ENCODE data around the gene DUSP16.
A peak's percentile ranks its signal among the peaks of the same experiment; 100 is the strongest.

Gene DUSP16

GRCh38 chr12:12466157-12466556, 96.5 kb downstream of the DUSP16 start:
- DNase-seq = peak; percentile 50 to 56

- no peak for DNase-seq
Observed at GRCh38 chr12:12465522-12465921, 97.1 kb downstream of the DUSP16 start.

- DNase-seq = no peak
Observed at GRCh38 chr12:12461923-12462315, 100.7 kb downstream of the DUSP16 start.

GRCh38 chr12:12460935-12461922, 101.4 kb downstream of the DUSP16 start:
- DNase-seq = no peak

GRCh38 chr12:12456637-12457036, 106.0 kb downstream of the DUSP16 start:
- no peak for DNase-seq

GRCh38 chr12:12454315-12454714, 108.3 kb downstream of the DUSP16 start:
- no peak for DNase-seq

DNA sequence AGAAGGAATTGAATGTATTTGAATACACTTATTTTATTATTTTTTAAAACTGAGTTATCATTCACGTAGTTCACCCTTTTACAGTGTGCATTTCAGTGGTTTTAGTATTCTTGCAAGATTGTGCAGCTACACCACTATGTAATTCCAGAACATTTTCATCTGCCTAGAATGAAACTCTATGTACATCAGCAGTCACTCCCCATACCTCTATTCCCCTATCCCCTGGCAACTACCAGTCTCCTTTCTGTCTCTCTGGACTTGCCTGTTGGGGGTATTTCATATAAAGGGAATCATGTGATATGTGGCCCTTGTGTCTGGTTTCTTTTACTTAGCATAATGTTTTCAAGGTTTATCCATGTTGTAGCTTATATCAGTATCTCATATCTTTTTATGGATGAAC, 109.0 kb downstream of the DUSP16 start:
- DNase-seq = no peak

DNA sequence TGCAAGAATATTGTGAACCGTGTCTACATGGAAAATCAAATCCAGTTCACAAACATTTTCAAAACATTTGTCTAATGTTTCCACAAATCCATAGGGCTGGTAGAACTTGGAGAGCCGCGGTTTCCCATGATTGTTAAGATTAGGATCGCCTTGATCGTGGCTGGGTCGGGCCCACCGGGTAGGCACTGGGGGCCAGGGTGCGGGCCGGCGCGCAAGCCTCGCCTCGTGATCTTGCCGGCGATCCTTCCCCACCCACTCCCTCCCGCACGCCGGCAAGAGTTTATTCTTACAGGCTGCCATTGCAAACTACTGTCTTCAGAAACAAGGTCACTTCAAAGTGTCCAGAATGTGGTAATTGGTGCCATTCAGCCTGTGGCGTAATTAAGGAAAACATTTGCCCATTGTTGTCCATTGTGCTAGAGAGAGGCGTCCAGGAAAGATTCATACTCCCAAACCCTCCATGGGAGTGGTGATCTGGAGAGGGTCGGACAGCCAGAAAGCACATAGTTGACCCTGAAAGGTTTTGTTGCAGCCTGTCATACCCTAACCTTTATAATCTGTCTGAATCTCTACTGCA, 110.2 kb downstream of the DUSP16 start:
- no peak for DNase-seq

- DNase-seq = no peak
Observed at GRCh38 chr12:12451098-12451497, 111.6 kb downstream of the DUSP16 start.

- no peak for DNase-seq
Observed at GRCh38 chr12:12450043-12450471, 112.6 kb downstream of the DUSP16 start.

DNA sequence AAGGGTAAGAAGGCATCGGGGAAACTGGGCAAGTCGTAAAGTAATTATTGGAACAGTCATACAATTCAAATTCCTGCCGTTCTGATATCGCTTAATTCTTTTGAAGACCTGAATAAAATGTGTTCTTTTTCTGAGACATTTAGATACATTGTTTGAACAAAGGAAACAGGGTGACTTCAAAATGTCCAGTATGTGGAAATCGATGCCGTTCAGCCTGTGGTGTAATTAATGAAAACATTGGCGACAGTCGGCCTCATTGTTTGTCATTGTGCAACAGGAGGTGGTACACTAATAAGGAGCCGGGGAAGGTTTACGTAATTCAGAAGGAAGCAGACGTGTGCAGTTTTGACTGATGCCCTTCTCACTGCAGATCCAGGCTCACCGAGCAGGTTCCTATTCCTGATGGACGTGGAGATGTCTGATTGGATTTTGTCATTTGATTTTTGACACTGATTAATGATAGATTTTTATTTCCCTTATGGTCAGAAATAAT, 113.1 kb downstream of the DUSP16 start:
- no peak for DNase-seq

DNA sequence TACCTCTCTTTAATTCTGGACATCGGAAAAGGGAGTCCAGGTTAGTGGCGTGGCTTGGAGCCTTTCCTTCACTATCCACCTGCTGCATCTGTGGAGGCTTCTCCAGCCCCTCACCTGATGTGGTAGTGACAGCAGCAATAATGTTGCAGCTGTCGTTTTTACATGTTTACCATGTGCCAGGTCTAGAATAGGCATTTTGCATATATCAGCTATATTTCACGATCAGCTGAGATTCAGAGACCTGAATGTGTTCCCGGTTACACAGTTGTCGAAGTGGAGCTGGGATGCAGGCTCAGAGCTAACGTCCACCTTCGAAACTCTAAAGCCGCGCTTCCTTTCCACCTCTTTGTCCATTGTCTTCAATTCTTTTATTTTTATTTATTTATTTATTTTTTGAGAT, 114.8 kb downstream of the DUSP16 start:
- DNase-seq = no peak

GRCh38 chr12:12447236-12447635, 115.4 kb downstream of the DUSP16 start:
- DNase-seq = no peak

DNA sequence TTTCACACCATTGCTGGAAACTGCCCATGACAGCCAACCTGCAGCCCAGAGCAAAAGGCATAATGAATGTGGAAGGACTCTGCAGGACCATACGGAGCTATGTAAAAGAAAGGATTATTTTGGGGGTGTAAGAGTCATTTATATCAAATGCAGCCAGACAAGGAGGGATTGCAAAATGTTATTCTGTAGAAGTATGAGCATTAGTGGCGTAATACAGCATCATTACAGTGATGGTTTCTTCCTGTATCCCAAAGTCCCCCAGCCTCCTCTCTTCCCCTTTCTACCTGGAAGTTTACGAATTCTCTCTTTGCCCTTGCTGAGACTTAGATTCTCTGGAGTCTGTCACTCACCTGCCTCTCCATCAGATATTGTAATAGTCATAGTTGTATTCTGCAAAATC, 115.9 kb downstream of the DUSP16 start:
- DNase-seq = no peak

- no peak for DNase-seq
Observed at GRCh38 chr12:12445882-12446181, 116.8 kb downstream of the DUSP16 start.

GRCh38 chr12:12445165-12445881, 117.3 kb downstream of the DUSP16 start:
- DNase-seq = no peak

DNA sequence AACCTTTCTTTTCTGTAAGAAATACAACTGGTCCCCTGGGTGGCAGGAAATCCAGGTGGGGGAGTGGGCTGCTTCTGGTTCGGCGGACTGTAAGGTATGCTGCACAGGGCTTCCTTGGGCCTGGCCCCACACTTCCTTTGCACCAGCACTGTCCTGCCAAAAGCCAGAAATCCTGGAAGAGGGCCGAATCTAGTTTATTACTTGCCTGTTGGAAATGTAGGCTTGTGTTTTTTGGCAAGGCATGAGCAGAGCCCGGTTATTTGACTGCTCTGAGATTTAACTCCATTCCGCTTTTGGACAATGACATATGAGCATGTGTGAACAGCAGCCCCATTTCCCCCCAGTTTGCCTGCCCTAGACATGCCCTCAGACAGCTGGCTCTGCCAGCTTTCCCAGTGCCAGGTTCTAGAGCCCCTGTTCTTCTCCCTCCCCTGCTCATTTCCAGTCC, 119.2 kb downstream of the DUSP16 start:
- DNase-seq = no peak

DNA sequence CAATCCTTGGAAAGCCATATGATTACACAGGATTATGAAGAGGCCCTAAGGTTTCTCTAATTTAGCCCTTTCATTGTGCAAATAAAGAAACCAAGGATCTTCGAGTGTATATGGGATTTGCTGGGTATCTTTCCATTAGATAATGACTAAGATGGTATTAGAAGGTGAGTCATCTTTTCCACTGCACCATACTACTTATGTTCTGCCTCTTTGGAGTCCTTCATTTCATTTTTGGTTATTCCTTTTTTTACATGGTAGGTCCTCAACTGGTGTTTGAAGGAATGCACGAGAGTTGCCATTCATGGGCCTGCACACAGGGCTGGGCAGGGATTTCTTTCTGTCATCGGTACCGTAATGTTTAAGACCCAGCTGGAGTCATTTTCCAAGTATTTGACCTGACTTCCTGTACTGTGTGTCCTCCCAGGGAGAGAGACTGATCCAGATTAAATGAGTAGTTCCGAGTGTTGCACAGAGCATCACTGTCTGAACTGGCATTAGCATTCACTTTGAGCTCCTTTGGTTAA, 120.1 kb downstream of the DUSP16 start:
- no peak for DNase-seq

DNA sequence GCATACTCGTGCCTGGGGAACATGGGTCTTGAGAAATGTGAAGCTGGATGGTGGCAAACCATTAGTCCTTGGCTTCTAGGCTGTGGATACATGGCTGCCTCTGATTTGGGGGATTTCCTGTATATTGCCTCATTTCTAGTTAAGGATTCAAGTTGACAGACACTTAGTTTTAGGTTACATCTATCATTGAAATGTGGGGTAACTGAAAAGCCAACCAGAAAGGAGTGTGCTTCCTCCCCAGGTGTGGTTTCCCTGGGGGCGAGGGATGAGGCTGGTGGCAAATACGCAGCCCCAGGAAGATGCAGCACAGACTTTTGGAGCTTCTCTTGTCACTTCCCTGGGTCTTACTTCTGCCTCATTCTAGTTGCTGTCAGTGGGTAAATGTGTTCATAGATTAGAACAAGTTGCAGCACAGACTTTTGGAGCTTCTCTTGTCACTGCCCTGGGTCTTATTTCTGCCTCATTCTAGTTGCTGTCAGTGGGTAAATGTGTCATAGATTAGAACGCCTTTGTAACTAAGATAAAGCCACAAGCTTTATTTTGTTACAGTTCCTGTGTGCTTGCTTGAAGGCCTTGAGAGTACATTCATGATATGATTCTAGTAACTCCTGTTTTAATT, 120.7 kb downstream of the DUSP16 start:
- peak; percentile 33 to 46 for DNase-seq

GRCh38 chr12:12441429-12441807, 121.2 kb downstream of the DUSP16 start:
- no peak for DNase-seq

- no peak for DNase-seq
Observed at GRCh38 chr12:12440784-12441428, 121.8 kb downstream of the DUSP16 start.

DNA sequence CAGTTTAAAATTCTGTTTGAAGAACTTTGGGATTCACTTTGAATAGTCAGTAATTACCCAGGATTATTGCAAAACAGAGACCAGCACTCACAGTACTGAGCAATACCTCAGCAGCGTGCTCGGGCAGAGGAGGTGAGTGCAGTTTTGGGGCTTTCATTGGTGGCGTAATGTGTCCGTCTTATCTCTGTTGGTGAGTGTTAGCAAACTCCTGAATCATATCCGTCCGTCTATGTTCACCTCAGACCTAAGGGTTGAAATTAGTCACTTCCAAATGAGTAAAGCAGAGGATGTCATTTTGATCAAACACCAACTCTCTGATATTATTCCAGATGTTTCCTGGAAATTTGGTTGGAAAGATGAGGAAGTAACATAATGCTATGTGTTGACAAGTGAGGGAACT, 123.0 kb downstream of the DUSP16 start:
- DNase-seq = peak; percentile 57 to 63

Data from activated CD4-positive, alpha-beta T cell treated with anti-CD3 and anti-CD28 coated beads for 4 hours (primary cell).